Bronchial epithelial cell (primary cell): Measurements from ENCODE around the gene MAP4K4. TPM values are rescaled to one million over a fixed set of nuclear protein-coding genes. Genes with fewer than 3 reads are reported as not detected.
A peak's percentile ranks its signal among the peaks of the same experiment; 100 is the strongest.

ENCODE experiments used
- DNase-seq: peaks from one replicate; pipeline ENCODE4 v3.0.0-alpha.2; 2010; ENCODE audit warnings: low read depth
- FAIRE-seq: peaks from 2 replicates; lab custom pipeline; 2011; peaks lifted over from hg19 to GRCh38; lab: Jason Lieb, UNC
- H3K27me3 ChIP-seq: 2 replicates; pipeline ENCODE4 v1.5.1; 2011; ENCODE audit warnings: low read length; ENCODE audit not compliant: control insufficient read depth, insufficient read depth
- H3K36me3 ChIP-seq: 2 replicates; pipeline ENCODE4 v1.5.1; 2011; ENCODE audit warnings: low read length; ENCODE audit not compliant: control insufficient read depth, insufficient read depth
- H3K4me3 ChIP-seq: 2 replicates; pipeline ENCODE4 v1.5.1; 2011; ENCODE audit warnings: mild to moderate bottlenecking, low read depth, low read length, control low read depth
- total RNA-seq: library from RNA; depleted of rRNA; stranded (reverse); fragments of >200 nt; gene quantifications from 2 replicates; pipeline ENCODE4 v1.2.1, GENCODE V29; 2014
- TF ChIP-seq, protein P1 (sequence below): IDR thresholded peaks from 2 replicates; pipeline ENCODE4 v1.5.1; 2011; ENCODE audit warnings: mild to moderate bottlenecking, moderate library complexity, low read length, control low read depth, inconsistent platforms; ENCODE audit not compliant: insufficient read depth, severe bottlenecking

The MAP4K4 gene
- total RNA-seq, 1 donor from 2014 or later, result 81.1 TPM

DNA sequence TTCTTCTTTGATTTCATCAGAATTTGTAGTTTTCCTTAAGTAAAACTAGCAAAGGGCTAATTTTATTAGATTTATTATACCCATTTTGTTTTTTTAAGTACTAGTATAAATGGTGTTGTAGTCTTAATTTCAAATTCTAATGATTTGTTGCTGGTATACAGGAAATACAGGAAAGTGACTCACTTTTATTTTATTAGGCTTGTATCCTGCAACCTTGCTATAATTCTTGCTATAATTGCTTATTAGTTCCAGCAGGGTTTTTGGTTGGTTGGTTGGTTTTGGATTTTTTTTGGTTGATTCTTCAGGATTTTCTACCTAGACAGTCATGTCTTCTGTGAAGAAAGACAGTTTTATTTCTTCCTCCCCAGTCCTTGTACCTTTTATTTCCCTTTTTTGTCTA lies 183.6 kb downstream of the MAP4K4 start:
- TF ChIP-seq, protein P1, sequence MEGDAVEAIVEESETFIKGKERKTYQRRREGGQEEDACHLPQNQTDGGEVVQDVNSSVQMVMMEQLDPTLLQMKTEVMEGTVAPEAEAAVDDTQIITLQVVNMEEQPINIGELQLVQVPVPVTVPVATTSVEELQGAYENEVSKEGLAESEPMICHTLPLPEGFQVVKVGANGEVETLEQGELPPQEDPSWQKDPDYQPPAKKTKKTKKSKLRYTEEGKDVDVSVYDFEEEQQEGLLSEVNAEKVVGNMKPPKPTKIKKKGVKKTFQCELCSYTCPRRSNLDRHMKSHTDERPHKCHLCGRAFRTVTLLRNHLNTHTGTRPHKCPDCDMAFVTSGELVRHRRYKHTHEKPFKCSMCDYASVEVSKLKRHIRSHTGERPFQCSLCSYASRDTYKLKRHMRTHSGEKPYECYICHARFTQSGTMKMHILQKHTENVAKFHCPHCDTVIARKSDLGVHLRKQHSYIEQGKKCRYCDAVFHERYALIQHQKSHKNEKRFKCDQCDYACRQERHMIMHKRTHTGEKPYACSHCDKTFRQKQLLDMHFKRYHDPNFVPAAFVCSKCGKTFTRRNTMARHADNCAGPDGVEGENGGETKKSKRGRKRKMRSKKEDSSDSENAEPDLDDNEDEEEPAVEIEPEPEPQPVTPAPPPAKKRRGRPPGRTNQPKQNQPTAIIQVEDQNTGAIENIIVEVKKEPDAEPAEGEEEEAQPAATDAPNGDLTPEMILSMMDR, result no peak
- DNase-seq, result peak; percentile 37
- Histone ChIP-seq H3K36me3 (peaks cover 10% of the 10 kb centered on the region), H3K4me3 (no peak overlapping the region), H3K27me3 (no peaks in the 10 kb centered on the region)
- no peak for FAIRE-seq

DNA sequence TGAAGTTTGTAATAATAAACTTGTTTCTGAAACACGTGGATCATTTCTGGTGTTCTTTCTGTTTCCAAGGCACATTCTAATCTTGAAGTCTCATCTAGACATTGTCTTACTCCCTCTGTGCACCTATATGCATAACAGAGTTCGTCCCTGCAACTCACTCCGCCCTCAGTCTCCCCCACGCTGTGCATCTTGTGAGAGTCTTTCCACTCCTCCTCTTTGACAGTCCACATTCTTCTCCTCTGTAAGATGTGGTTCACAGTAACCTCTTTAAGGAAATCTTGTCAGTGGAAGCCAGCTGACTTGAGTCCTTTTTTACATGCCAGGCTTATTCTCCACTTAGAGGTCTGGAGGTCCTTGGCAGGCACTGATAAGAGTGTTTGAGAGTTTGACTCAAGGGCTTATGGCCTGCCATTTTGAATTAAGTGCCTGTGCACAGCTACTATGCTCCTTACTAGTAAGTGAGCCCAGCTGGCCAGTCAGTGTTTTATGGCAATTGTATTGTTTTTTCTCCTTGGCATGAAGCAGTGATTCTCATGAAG lies 185.3 kb downstream of the MAP4K4 start:
- peak; percentile 36 for FAIRE-seq
- no peak for DNase-seq

DNA sequence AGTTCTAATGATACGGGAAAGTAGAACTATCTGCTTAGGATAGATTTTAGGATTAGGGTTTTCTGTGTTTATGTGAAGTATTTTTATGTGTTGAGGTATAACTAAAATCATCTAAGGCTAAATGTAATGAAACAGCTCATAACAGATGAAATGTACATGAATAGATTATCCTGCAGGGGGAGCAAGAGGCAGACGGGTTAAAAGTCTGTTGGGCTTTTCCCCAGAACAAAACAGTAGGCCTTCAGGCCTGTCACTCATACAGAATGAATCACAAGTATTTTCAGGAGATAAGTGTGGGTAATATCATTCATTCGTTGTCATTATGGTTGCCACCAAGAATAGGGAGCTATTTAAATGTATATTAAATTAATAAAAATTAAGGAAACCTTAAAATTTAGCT lies 186.4 kb downstream of the MAP4K4 start:
- H3K27me3 ChIP-seq, result no peaks in the 10 kb centered on the region
- H3K4me3 ChIP-seq, result no peak overlapping the region
- DNase-seq, result peak; percentile 70
- peaks cover 6% of the 10 kb centered on the region for H3K36me3 ChIP-seq
- TF ChIP-seq, protein P1, result peak; percentile 54
- no peak for FAIRE-seq

More for the DNA sequence above, 185.3 kb downstream of the MAP4K4 start:
- TF ChIP-seq, protein P1, result no peak
- no peaks in the 10 kb centered on the region for H3K27me3 ChIP-seq
- no peak overlapping the region for H3K4me3 ChIP-seq
- H3K36me3 ChIP-seq, result peaks cover 7% of the 10 kb centered on the region

DNA sequence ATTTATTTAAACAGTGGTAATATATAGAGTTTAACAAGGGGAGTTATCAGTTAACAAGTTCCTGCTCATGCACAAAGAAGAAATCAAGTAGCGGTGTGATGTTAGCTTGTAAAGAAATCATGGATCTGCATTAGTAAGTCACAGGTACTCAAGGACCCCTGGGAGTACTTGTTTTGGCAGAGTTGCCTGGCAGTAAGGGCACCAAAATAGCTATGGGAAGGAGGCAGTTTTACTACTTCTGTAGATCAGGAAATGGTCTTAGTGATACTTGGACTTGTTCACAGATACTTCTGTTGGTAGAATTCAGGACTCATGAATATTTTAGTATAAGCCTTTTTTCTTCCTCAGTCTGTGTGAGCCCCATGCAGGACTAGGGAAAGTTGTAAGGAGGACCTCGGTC lies 186.9 kb downstream of the MAP4K4 start:
- Histone ChIP-seq H3K4me3 (no peak overlapping the region), H3K27me3 (no peaks in the 10 kb centered on the region), H3K36me3 (peaks cover 6% of the 10 kb centered on the region)
- TF ChIP-seq, protein P1, result no peak
- FAIRE-seq, result no peak
- DNase-seq, result no peak

DNA sequence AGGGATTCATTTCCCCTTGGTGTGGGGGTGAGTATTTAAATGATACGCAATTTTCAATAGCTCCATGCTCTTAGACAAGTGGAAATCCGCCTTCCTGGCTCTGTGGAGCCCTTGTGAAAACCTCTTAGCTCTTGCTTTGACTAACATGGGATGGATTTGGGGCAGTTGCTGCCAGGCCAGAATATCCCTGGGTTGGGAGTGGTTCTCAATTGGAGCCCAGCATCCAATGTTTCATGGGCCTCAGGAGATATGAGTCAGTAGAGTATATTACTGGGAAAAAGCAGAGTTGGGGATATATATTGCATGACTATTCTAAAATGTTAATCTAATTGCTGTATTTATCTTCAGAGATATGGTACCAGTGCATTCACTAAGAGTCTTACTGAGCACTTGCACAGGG lies 189.8 kb downstream of the MAP4K4 start:
- Histone ChIP-seq H3K4me3 (no peak overlapping the region), H3K27me3 (no peaks in the 10 kb centered on the region), H3K36me3 (peaks cover 12% of the 10 kb centered on the region)
- DNase-seq, result no peak
- TF ChIP-seq, protein P1, result no peak
- FAIRE-seq, result no peak

DNA sequence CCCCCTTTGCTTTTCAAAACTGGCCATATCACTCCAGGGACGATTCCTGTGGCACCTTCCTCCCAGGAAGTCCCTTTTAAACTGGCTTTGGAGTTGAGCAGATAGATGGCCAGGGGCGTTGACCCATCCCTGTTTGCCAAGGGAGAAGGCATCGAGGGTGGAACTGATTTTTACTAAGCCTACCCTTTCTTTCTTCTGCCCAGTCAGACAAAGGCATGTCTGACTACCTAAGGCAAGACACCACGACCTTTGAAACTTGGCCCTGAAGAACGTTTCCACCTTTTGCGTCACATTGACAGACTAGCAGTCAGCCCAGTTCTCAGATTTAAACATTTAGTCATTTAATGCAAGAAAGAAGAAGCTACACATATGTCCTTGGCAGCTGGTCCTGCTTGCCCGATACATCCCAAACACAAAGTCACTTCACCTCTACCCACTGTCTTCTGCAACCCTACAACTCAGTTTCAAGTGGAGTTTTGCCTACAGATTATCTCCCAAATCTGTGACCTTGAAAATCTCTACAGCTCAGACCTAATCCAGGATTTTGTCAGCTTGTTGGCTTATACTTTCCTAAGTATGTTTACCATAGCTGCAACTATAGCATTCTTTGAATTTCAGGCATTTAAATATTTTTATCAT lies 192.1 kb downstream of the MAP4K4 start:
- Histone ChIP-seq H3K4me3 (no peak overlapping the region), H3K36me3 (peaks cover 9% of the 10 kb centered on the region), H3K27me3 (no peaks in the 10 kb centered on the region)
- TF ChIP-seq, protein P1, result no peak
- FAIRE-seq (no peak), DNase-seq (no peak)
